GOT3 (cell line): ENCODE results near the gene CRACDL.

Source experiments
- DNase-seq: peaks from one replicate; lab custom pipeline; 2025; ENCODE audit warnings: mixed read lengths; lab: John Stamatoyannopoulos, UW

Gene CRACDL, protein sequence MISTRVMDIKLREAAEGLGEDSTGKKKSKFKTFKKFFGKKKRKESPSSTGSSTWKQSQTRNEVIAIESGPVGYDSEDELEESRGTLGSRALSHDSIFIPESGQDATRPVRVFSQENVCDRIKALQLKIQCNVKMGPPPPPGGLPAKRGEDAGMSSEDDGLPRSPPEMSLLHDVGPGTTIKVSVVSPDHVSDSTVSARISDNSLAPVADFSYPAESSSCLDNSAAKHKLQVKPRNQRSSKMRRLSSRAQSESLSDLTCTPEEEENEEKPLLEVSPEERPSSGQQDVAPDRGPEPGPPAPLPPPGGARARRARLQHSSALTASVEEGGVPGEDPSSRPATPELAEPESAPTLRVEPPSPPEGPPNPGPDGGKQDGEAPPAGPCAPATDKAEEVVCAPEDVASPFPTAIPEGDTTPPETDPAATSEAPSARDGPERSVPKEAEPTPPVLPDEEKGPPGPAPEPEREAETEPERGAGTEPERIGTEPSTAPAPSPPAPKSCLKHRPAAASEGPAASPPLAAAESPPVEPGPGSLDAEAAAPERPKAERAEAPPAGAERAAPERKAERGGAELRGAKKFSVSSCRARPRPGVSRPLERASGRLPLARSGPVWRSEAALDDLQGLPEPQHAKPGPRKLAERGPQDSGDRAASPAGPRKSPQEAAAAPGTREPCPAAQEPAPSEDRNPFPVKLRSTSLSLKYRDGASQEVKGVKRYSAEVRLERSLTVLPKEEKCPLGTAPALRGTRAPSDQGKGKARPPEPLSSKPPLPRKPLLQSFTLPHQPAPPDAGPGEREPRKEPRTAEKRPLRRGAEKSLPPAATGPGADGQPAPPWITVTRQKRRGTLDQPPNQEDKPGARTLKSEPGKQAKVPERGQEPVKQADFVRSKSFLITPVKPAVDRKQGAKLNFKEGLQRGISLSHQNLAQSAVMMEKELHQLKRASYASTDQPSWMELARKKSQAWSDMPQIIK

DNA sequence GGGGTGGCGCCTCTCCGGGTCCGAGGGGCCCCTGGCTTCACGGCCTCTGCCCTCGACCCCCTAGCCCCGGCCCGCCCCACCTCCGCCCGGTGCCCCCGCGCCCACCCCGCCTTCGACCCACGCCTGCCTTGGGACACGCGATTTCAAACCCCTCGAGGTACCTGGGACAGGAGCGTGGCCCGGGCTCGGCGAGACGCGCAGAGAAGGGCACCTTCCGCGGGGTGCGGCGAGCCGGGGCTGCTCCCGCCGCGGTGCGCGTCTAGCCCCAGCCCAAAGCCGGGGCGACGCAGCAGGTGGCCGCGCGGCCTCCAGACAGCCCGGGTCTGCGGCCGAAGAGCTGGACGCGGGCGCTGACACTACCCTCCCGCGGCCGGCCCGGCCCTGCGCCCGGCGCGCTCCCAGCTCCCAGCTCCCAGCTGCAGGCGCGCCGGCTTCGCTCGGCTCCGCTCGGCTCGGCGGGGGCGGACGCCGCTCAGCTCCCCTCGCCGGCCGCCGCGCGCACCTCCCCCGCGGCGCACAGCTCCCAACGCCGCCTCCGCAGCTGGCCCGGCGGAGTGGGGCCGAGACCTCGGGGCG lies at the start of gene CRACDL:
CRACDL (minus strand) TSS at position 449 of the 576 bp plus-strand sequence. CDS start 89,425 bp downstream, outside the sequence.
- no peak for DNase-seq

DNA sequence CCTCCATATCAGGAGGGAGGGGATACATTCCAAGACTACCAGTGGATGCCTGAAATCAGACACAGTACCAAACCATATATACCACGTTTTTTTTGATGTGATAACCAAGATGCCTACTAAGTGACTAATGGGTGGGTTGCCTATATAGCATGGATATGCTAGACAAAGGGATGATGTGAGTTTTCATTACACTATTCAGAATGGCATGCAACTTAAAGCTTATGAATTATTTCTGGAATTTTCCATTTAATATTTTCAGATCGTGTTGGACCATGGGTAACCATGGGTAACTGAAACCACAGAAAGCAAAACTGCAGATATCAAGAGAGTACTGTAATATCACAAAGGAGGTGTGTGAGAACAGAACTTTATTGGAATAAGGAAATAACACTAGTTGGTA lies 39.6 kb upstream of the CRACDL start:
- DNase-seq: no peak

DNA sequence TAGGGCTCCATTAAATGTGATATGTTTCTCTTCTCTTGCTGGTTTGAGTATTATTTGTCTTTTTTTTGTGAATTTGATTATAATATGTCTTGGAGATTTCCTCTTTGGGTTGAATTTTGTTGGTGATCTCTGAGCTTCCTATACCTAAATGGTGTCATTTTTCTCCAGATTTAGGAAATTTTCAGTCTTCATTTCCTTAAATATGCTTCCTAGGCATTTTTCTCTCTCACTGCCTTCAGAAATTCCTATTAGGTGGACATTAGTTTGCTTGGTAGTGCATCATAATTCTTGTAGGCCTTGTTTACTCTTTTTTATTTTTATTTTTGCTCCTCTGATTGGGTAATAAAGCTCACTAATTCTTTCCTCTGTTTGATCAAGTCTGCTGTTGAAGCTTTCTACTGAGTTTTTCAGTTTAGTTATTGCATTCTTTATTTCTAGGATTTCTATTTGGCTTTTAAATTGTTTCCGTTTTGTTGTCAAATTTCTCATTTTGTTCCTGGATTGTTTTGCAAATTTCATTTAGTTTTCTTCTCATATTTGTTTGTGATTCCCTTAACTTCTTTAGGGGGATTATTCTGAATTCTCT lies 36.6 kb upstream of the CRACDL start:
- no peak for DNase-seq

DNA sequence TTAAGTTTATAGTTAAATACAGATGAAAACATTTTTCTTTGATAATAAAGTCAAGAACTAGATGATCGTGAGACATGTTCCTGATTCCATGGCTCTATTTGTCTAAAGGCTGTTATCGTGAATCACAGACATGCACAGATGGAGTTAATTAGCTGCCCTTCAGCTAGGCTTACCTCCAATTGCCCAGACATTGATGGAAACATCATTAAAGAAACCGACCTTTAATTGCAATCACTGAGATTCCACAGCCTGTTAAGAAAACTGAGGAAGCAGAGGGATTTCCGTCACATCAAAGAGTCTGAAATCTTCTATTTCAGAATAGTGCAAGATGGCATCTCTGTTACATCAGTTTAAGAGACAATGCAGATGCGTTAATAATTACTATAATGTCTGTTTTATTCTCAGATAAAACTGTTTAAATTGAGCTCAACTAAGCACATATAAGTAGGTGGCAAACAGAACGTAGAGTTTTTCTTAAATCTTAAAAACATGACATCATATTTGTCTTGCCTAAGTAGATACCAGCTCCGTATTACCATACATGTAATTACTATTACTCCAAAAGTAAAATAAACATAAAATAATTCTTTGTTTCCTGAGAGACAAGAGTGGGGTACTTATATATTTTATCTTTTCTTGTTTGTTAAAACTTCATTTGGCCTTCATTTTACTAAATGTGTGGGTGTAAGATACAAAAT lies 23.9 kb upstream of the CRACDL start:
- DNase-seq: no peak

DNA sequence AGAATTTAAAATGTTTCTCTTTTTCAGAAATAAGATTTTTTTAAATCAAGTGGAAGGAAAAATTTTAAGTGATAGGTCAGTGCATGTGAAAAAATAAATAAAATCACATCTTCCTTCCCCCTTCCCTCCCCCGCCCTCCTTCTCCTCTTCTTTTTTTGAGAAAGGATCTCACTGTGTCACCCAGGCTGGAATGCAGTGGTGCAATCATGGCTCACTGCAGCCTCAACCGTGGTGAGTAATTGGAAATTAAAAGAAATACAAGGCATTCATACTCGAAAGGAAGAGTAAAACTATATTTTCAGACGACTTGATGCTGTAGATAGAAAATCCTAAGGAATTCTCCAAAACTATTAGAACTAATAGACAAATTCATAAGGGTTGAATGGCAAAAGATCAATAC lies 16.9 kb upstream of the CRACDL start:
- DNase-seq: no peak

DNA sequence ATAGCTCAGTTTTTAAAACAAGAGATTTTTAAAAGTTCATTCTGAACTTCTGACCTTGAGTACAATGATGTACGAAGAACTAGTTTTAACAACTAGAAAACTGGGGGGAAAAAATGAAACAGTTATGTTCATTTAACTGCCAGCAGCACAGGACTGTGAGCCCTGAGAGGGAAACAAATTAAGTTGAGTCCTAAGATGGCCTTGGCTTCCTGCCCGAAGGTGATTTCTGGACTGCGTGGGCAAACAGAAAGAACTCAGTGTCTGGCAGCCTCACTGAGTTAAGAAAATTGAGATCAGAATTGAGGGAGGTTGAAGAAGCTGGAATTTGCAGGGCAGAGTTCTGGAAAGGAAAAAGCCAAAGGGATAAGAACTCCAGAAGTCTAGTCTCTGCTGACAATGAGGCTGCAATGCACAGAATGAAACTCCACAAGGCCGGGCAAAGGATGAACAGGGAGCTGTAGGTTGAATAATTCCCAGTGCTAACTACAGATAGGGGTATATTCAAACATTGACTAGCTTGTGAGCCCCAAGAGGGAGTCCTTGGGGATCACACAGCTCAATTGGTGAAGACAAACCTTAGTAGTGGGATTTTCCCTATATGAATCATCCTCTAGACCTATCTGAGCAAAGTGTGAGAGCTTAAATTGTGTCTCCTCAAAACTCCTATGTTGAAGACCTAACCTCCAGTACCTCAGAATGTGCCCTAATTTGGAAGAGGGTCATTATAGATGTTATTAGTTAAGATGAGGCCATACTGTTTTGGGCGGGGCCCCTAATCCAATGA lies 13.1 kb upstream of the CRACDL start:
- DNase-seq: no peak

DNA sequence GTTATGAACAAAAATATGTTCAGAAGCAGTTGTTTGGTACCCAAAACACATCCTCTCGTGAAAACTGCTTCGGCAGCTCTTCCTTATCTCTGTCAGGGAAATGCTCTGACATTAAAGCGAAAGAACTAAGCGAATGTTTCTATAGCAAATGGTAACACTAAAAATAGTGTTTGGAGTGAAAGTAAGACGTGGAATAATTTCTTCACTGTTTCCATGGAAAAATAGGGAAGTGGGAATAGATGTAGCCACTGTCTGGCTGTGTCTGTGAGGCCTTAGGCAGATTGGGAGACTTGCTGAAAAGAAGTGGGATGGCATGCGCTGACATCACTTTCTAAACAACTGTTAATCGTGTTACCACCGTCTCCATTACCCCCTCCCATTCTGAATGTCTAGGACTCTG lies 11.5 kb upstream of the CRACDL start:
- no peak for DNase-seq

DNA sequence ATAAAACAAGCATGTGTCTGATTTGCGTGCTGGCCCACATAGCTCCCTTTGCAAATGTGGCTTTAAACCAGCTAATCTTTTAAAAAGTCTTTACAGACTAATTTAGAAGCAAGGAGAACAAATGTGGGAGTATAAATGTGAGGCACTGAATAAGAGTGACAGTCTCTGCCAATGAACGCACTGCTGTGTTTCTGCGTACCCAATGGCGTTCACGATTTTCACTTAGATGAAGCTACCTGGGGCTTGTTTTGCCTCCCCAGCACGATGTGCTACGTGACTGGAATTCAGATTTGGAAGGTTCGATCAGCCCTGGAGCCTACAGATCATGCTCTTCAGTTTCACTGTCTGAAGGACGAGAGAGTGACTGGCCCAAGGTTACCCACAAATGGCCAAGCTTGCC lies 10.8 kb upstream of the CRACDL start:
- no peak for DNase-seq

DNA sequence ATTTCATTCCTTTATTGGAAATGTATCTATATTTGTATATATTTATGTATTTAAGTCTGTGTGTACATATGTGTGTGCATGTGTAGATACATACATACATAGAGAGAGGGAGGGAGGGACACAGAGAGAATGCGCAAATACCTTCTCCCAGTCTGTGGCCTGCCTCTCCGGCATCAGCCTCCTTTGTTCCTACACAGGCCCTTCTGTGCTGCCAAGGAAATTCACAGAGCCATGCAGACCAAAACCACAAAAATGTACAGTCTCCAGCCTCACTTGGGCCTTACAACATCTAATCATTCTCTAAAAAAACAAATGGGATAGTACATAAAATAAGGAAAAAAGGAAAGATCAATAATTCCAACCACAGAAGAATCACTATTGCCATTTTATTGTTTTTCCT lies 8.8 kb upstream of the CRACDL start:
- DNase-seq: no peak

DNA sequence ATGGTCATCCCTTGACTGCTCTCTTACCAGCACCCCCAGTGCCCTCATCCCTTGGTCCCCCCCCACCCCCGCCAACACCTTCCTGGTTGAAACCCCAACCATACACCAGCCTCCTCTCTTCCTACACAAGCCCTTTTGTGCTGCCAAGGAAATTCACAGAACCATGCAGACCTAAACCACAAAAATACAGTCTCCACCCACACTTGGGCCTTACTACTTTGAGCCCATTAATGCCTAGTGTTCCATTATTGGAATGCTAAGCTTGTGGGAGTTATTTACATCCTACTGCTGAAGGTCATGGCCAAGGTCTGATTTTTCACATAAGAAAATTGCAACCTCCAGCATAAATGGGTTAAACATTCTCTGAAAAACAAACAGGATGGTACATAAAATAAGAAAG lies 4.1 kb upstream of the CRACDL start:
- no peak for DNase-seq

DNA sequence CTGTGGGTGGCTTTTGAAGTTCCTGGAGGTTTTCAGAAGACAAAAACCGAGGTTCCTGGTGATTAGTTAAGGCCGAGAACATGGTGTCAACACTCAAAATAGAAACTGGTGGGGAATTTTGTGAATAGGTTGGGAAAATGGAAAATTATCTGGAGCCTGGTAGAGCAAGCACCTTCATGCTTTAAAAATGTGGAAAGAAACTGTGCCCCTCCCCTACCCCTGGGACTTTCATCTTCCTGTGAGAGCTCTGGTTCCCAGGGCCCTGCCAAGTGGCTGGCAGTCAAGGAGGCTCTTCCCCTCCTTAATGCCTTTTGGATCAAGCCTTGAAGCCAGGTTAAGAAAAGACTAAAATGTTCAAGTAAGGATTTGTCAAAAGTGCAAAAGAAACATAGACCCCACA lies 1.9 kb upstream of the CRACDL start:
- no peak for DNase-seq

DNA sequence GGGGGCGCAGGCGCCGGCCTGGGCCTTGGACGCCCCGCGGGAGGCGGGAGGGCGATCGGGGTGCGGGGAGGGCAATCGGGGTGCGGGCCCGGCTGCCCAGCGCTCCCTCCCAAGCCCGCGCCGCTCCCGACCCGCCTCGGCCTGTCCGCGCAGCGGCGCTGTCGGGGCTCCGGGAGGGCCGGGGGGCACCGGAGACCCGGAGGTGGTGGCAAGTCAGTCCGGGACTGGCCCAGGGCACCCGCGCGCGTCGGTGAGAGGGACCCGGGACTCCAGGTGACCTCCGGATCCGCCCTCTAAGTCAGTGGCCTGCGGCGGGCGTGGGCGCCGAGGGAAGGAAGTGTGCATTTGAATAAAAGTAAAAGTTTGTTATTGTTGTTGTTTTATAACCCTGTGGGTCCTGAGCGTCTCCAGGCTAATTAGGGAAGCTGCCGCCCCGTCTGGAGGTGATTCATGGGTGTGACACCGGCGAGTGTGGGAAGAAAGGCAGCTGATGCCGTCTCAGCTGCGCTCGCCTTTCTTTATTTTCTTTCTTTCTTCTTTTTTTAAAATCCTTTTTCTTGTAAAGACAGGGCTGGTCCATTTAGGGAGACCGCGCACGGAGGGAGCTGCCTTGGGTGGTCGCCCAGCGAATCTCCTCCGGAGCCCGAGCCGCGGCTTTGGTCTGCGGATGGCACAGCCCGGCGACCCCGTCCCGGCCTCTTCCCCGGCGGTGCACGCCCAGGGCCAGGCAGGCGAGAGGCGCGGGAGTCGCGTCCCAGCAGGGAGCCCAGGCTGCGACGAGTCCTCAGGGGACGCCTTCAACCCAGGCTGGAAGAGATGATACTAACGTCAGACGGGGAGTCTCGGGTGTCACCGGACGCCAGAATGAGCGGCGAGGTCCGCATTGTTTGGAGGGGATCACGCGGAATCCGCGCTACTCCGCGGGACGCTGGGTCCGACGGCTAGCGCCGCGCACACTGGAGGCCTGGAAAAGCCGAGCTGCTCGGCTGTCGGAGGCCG lies 627 bp upstream of the CRACDL start:
- no peak for DNase-seq

DNA sequence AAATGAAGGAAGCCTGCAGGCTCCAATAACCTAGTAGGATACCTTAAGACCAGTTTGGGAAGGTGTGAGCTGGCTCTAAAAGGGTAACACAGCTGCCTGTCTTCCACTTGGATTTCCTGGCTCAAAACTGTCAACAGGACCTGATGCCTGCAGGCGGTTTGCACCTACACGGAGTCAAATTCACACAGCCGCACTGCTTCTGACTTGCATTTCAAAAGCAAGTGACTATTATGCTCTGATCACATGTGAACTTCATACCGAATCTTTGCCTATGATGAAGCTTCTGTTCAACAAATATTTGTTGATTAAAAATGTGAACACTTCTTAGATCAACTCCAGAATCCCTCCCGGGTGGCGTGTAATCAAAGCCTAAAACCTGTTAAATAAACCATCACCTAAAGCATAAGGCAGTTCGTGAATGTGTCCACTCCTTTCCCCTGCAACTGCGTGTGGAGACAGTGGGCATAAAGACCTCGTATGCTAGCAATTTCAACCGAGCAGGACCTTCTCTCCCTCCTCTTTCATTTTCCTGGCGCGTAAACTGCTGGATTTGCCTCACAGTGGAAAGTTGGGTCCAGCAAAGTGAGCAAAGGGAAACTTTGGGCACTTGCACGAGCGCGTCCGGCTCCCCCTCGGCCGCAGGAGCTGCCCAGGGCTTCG lies 784 bp downstream of the CRACDL start:
- DNase-seq: no peak

DNA sequence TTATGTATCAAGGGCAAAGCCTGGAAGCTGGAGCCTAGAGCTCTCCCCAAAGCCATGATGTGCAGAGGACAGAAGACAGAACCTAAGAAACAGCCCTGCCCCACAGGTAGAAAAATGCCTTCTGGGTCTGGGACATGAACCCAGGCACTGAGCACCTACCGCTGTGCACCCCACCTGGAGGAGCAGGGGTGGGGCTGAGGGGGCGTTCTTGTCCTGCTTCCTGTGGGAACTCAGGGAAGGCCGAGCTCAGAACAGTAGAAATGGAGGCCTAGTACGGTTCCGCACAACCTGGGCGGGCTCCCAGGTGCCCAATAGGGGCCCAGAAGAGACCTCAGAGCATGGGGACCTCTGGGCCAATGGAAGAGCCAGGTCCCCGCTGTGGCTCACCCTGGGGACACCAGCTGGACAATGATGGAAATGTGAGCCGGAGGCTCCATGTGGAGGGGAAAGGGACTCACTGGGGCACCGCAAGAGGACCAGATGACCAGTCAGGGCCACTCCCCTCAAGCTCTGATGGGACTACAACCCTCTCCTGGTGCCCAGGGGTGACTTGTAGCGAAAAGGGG lies 3.2 kb downstream of the CRACDL start:
- DNase-seq: no peak

DNA sequence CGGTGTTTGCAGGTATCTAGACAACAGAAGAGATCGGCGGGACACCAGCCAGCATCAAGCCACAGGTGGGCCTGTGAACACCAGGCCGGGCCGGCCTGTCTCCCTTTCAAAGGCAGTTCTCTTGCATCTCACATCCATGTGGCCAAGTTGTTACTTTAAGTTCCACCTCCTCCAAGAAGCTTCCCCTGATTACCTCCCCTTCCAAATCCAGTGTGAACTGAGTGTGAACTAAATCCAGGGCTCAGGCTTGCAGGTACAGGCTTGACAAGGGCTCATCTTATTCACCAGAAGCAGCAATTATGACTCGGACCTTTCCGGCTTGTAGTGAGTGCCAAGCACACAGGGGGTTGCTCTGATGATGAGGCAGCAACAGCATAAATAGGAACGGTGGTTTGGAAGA lies 3.9 kb downstream of the CRACDL start:
- no peak for DNase-seq

DNA sequence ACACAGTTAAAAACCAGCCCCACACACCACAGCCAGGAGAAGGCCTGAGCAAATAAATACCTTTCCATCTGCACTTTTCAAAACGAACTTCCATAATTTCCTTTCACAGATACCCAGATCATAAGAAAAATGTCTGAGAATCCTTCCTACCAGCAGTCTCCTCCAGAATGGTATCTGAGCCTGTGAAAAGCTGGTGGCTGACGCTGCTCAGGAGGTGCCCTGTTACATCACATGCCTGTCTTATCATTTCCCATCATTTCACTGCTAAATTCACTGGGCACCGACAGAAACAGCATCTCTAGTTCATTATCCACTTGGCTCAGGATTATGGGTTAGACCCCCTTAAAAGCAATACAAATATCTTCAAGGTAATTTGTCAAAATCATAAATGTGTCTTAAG lies 4.4 kb downstream of the CRACDL start:
- DNase-seq: no peak

DNA sequence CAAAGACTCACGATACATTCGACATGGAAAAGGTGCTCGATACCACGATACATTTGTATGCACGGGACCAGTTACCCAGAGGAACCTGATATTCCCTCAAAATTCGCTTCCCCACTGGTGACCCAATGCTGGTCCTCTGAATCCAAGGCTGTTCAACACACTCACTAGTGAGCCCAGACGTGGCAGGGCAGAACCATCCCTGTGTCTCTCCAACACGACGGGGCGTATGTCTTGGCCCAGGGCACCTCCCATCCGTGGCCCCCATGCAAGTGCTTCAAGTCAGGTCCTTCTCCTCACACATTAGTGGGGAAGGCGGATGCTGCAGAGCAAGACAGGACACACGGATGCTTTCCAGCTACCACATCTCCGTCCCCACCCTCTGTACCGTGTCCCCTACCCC lies 6.1 kb downstream of the CRACDL start:
- no peak for DNase-seq

DNA sequence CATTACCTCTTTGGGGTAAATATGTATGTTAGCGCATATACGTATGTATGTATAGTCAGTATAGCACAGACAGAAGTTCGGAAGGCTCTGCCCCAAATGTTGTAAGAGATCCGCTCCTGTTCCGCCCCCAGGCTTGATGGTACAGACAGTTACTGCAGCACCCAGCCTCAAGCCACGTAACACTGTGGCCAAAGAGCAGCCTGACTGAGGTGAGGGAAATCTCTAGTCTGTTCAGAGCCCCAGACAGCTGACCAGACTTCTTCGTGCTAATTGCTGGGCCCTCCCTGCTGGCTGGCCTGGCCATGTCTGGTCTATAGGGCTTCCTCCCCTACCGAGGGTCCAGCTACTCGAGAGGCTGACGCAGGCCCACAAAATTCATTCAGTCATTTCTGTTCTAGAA lies 7.8 kb downstream of the CRACDL start:
- no peak for DNase-seq

DNA sequence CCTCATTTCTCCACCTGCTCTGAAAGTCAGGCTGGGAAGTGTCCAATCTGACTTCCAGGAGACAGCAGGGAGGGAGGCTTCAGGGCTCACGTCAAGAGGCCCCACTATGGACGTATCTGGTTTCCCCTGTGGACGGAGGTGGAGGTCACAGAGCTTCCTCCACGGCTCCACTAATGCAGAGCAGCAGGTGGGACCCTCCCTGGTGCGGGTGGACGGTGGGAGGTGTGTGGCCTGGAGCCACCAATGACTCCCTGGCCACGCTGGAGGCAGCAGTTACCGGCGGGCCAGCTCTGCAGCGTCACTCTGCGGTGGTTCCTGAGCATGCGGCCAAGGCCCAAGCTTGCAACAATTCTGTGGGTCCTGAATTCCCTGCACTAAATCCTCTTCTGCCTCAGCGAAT lies 9.0 kb downstream of the CRACDL start:
- no peak for DNase-seq
